Keratinocyte (primary cell): ENCODE results near the gene ITPKC. TPM values are rescaled to one million over a fixed set of nuclear protein-coding genes. Genes with fewer than 3 reads are reported as not detected.

Experiments used
- DNase-seq: peaks from one replicate; pipeline ENCODE4 v3.0.0-alpha.2; 2011; ENCODE audit warnings: low read depth, missing footprints, low spot score
- FAIRE-seq: peaks from 2 replicates; lab custom pipeline; 2011; peaks lifted over from hg19 to GRCh38; lab: Jason Lieb, UNC
- H2AFZ ChIP-seq: 2 replicates; pipeline ENCODE4 v1.6.0; 2012; ENCODE audit warnings: low read length, control low read depth, inconsistent platforms; ENCODE audit not compliant: control insufficient read depth
- H3K27ac ChIP-seq: 2 replicates; pipeline ENCODE4 v1.5.1; 2011; ENCODE audit warnings: low read length; ENCODE audit not compliant: control insufficient read depth, insufficient read depth
- H3K27me3 ChIP-seq: 3 replicates; pipeline ENCODE4 v1.6.0; 2011; ENCODE audit warnings: low read length; ENCODE audit not compliant: control insufficient read depth, insufficient read depth; ENCODE audit errors: extremely low read depth
- H3K36me3 ChIP-seq, 2 experiments: 2 replicates in 1 of 2; 3 replicates in 1 of 2; pipeline ENCODE4 v1.5.1; 2011; ENCODE audit warnings: low read length in 2 of 2, mild to moderate bottlenecking in 1 of 2; ENCODE audit not compliant: control insufficient read depth in 2 of 2, insufficient read depth in 2 of 2; ENCODE audit errors: extremely low read depth in 1 of 2
- H3K4me1 ChIP-seq: 3 replicates; pipeline ENCODE4 v1.5.1; 2011; ENCODE audit warnings: low read length; ENCODE audit not compliant: control insufficient read depth, insufficient read depth; ENCODE audit errors: extremely low read depth
- H3K4me2 ChIP-seq: 3 replicates; pipeline ENCODE4 v1.6.0; 2011; ENCODE audit warnings: low read depth, low read length; ENCODE audit not compliant: control insufficient read depth, insufficient read depth; ENCODE audit errors: extremely low read depth
- H3K4me3 ChIP-seq, 3 experiments: fragments of 200-600 bp in 1 of 3; sonication (generic) in 1 of 3; 2 replicates in 2 of 3; 3 replicates in 1 of 3; pipeline ENCODE4 v1.5.1; 2011 to 2016; ENCODE audit warnings: low read length in 3 of 3, mild to moderate bottlenecking in 3 of 3, control low read depth in 2 of 3, inconsistent platforms in 1 of 3, low read depth in 1 of 3, mixed read lengths in 1 of 3, mixed run types in 1 of 3, moderate library complexity in 1 of 3; ENCODE audit not compliant: control insufficient read depth in 2 of 3, insufficient read depth in 2 of 3; ENCODE audit errors: extremely low read depth in 1 of 3
- H3K79me2 ChIP-seq: 2 replicates; pipeline ENCODE4 v1.6.0; 2012; ENCODE audit warnings: low read length; ENCODE audit not compliant: control insufficient read depth, insufficient read depth
- H3K9ac ChIP-seq: 3 replicates; pipeline ENCODE4 v1.6.0; 2011; ENCODE audit warnings: low read length; ENCODE audit not compliant: control insufficient read depth, insufficient read depth; ENCODE audit errors: extremely low read depth
- H3K9me1 ChIP-seq: 3 replicates; pipeline ENCODE4 v1.6.0; 2011; ENCODE audit warnings: low read length; ENCODE audit not compliant: control insufficient read depth, insufficient read depth; ENCODE audit errors: extremely low read depth
- H3K9me3 ChIP-seq: 2 replicates; pipeline ENCODE4 v1.5.1; 2012; ENCODE audit warnings: low read depth, low read length; ENCODE audit not compliant: control insufficient read depth
- H4K20me1 ChIP-seq: 3 replicates; pipeline ENCODE4 v1.6.0; 2011; ENCODE audit warnings: low read length; ENCODE audit not compliant: control insufficient read depth, insufficient read depth; ENCODE audit errors: extremely low read depth
- EZH2 ChIP-seq: IDR thresholded peaks from one replicate; pipeline ENCODE4 v1.6.1; 2012; ENCODE audit warnings: inconsistent platforms, mild to moderate bottlenecking, low read length, moderate library complexity
- dilution Hi-C: fragments of 300-500 bp; cut with MboI; formaldehyde crosslinking; loops from one replicate; pipeline ENCODE4 v1.7.0; 2020; ENCODE audit warnings: low sequenced_read_pairs; ENCODE audit not compliant: extremely low pct_ligation_motif_present
- polyA plus RNA-seq, 5 experiments: library from polyadenylated mRNA; depleted of rRNA in 3 of 5; stranded (reverse) in 3 of 5; stranded (forward) in 1 of 5; unstranded in 1 of 5; fragments of >200 nt; gene quantifications; 1 replicate in 1 of 5; 2 replicates in 3 of 5; 3 replicates in 1 of 5; pipeline versions ENCODE4 v1.2.1 to v1.2.3, GENCODE V29; 2011 to 2012; ENCODE audit warnings: missing spikeins in 2 of 5, low read depth in 1 of 5, low replicate concordance in 1 of 5
- TF ChIP-seq, protein P1 (sequence below), 3 experiments: IDR thresholded peaks in 1 of 3; conservative IDR thresholded peaks in 1 of 3; optimal IDR thresholded peaks in 1 of 3; 2 replicates in 2 of 3; 3 replicates in 1 of 3; pipeline versions ENCODE3 to v1.5.1; 2011; ENCODE audit warnings: low read length in 3 of 3, mild to moderate bottlenecking in 3 of 3, moderate library complexity in 2 of 3, control low read depth in 1 of 3, inconsistent platforms in 1 of 3; ENCODE audit not compliant: insufficient read depth in 2 of 3; ENCODE audit errors: extremely low read depth in 1 of 3

The ITPKC gene
- polyA plus RNA-seq, 1 donor (not counting 4 experiments of a cell fraction or from before 2014, with no cell fraction given) = 17.2 TPM

DNA sequence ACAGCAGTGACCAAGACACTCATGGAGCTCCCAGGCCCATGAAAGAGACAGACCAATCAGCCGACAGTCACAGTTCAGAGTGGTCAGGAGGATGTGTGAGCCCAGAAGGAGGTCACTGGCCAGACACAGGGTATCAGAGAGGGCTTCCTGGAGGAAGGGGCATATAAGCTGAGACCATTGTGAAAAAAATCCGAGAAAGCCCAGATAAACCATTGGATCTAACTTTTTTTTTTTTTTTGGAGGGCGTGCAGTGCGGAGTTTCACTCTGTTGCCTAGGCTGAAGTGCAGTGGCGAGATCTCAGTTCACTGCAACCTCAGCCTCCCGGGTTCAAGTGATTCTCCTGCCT lies 4.2 kb downstream of the ITPKC start:
- no peaks in the 10 kb centered on the region for H3K9me3 ChIP-seq
- H3K4me1 ChIP-seq = peaks cover 31% of the 10 kb centered on the region
- no peaks in the 10 kb centered on the region for H3K27me3 ChIP-seq
- dilution Hi-C loops = no loop called here
- no peak for DNase-seq
- peaks cover 21 to 25% of the 10 kb centered on the region in 2 experiments for H3K36me3 ChIP-seq
- TF ChIP-seq, protein P1, sequence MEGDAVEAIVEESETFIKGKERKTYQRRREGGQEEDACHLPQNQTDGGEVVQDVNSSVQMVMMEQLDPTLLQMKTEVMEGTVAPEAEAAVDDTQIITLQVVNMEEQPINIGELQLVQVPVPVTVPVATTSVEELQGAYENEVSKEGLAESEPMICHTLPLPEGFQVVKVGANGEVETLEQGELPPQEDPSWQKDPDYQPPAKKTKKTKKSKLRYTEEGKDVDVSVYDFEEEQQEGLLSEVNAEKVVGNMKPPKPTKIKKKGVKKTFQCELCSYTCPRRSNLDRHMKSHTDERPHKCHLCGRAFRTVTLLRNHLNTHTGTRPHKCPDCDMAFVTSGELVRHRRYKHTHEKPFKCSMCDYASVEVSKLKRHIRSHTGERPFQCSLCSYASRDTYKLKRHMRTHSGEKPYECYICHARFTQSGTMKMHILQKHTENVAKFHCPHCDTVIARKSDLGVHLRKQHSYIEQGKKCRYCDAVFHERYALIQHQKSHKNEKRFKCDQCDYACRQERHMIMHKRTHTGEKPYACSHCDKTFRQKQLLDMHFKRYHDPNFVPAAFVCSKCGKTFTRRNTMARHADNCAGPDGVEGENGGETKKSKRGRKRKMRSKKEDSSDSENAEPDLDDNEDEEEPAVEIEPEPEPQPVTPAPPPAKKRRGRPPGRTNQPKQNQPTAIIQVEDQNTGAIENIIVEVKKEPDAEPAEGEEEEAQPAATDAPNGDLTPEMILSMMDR (optimal IDR thresholded peaks at IDR 0.05 in 1 of 3, IDR thresholded peaks at IDR 0.05 in 1 of 3, conservative IDR thresholded peaks at IDR 0.05 in 1 of 3; ENCODE audit: extremely low read depth in 1 of 3, insufficient read depth in 2 of 3, low read length in 3 of 3) = no peak
- TF ChIP-seq EZH2 = no peak
- H3K27ac ChIP-seq = peak overlapping the region; percentile 100
- no peak for FAIRE-seq
- peaks cover 78% of the 10 kb centered on the region for H3K79me2 ChIP-seq
- no peak overlapping the region for H2AFZ ChIP-seq
- no peaks in the 10 kb centered on the region for H3K9me1 ChIP-seq
- H3K4me2 ChIP-seq = peak overlapping the region; percentile 88
- no peak overlapping the region for H3K9ac ChIP-seq
- peak overlapping the region in 2 of 3 experiments; percentile 62 to 69 for H3K4me3 ChIP-seq
- H4K20me1 ChIP-seq = peaks cover 3% of the 10 kb centered on the region

DNA sequence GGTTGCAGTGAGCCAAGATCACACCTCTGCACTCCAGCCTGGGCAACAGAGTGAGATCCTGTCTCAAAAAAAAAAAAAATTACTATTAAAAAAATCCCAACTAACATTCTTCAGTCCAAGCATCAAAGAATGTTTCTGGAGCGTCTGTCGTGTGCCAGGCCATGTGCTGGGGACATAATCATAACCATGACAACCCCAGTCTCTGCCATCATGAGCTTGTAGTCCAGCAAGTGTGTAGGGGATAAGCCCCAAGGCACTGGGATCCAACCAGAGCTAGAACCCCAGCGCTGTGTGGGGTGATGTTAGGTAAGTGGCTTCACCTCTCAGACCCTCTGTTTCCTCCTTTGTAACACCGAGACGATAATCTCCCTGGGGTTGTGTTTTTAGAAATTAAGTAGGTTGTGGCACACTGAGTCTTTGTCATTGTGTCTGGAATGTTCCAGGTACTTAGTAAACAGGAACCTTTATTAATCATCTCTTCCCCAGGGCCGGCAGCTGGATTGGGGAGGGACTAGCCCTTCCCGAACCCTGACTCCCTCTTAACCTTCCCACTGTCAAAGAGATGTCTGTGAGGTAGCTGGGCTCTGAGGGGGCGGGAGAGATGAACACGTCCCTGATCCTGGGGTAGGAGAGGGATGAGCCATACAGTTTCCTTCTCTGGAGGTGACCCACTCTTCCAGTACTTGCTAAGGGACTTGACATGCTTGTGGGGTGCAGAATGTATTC lies 5.2 kb downstream of the ITPKC start:
- FAIRE-seq (peak; percentile 44), DNase-seq (no peak)
- H3K36me3 ChIP-seq = peaks cover 25 to 29% of the 10 kb centered on the region in 2 experiments
- H3K27ac ChIP-seq = peak overlapping the region; percentile 81
- H3K4me1 ChIP-seq = peaks cover 31% of the 10 kb centered on the region
- H3K79me2 ChIP-seq = peaks cover 85% of the 10 kb centered on the region
- H4K20me1 ChIP-seq = peaks cover 3% of the 10 kb centered on the region
- no peak for TF ChIP-seq EZH2
- TF ChIP-seq, protein P1 (optimal IDR thresholded peaks at IDR 0.05 in 1 of 3, IDR thresholded peaks at IDR 0.05 in 1 of 3, conservative IDR thresholded peaks at IDR 0.05 in 1 of 3; ENCODE audit: extremely low read depth in 1 of 3, insufficient read depth in 2 of 3, low read length in 3 of 3) = no peak
- peak overlapping the region; percentile 1 to 35 (median 19) for H3K4me3 ChIP-seq
- H3K9me3 ChIP-seq = no peaks in the 10 kb centered on the region
- peaks cover 2% of the 10 kb centered on the region for H3K9me1 ChIP-seq
- peak overlapping the region; percentile 60 for H3K9ac ChIP-seq
- H2AFZ ChIP-seq = no peak overlapping the region
- H3K27me3 ChIP-seq = no peaks in the 10 kb centered on the region
- peak overlapping the region; percentile 70 for H3K4me2 ChIP-seq
- dilution Hi-C loops = no loop called here
